GM23338 (cell line): ENCODE results near the gene NTRK3. TPM values are rescaled to one million over a fixed set of nuclear protein-coding genes. Genes with fewer than 3 reads are reported as not detected.

ENCODE experiments used
- ATAC-seq: fragments of 200-7000 bp; cut with Tn5 transposase; 3 replicates; pipeline ENCODE4 v1.9.1; 2020
- DNase-seq: peaks from one replicate; pipeline ENCODE4 v3.0.0-alpha.2; 2015; ENCODE audit warnings: low spot score
- H2AFZ ChIP-seq: fragments of 200-600 bp; sonication (generic); 2 replicates; pipeline ENCODE4 v1.8.0; 2016; ENCODE audit warnings: antibody characterized with exemption, mild to moderate bottlenecking, moderate library complexity
- H3F3A ChIP-seq: fragments of 200-600 bp; sonication (generic); replicated peaks from 2 replicates; pipeline ENCODE4 v1.8.0; 2017; ENCODE audit warnings: antibody characterized with exemption, mixed run types, low read depth
- H3K27ac ChIP-seq: fragments of 200-600 bp; sonication (generic); 2 replicates; pipeline ENCODE4 v1.6.1; 2016; ENCODE audit warnings: low read depth
- H3K27me3 ChIP-seq: fragments of 200-600 bp; sonication (generic); 2 replicates; pipeline ENCODE4 v1.8.0; 2016; ENCODE audit warnings: mild to moderate bottlenecking, mixed run types, moderate library complexity; ENCODE audit not compliant: insufficient read depth
- H3K36me3 ChIP-seq: fragments of 200-600 bp; sonication (generic); 2 replicates; pipeline ENCODE4 v1.8.0; 2016; ENCODE audit warnings: mild to moderate bottlenecking; ENCODE audit not compliant: insufficient read depth
- H3K4me1 ChIP-seq: fragments of 200-600 bp; sonication (generic); 2 replicates; pipeline ENCODE4 v1.8.0; 2016; ENCODE audit warnings: mild to moderate bottlenecking, moderate library complexity; ENCODE audit not compliant: insufficient read depth
- H3K4me2 ChIP-seq: fragments of 200-600 bp; sonication (generic); 2 replicates; pipeline ENCODE4 v1.7.1; 2017; ENCODE audit warnings: mixed run types
- H3K4me3 ChIP-seq: fragments of 200-600 bp; sonication (generic); 2 replicates; pipeline ENCODE4 v1.6.1; 2016; ENCODE audit warnings: mixed run types
- H3K79me2 ChIP-seq: fragments of 200-600 bp; sonication (generic); replicated peaks from 2 replicates; pipeline ENCODE4 v1.8.0; 2017; ENCODE audit warnings: mild to moderate bottlenecking; ENCODE audit not compliant: insufficient read depth
- H3K9me2 ChIP-seq: fragments of 200-600 bp; sonication (generic); 2 replicates; pipeline ENCODE4 v1.8.0; 2017; ENCODE audit not compliant: insufficient read depth
- H4K20me1 ChIP-seq: fragments of 200-600 bp; sonication (generic); replicated peaks from 2 replicates; pipeline ENCODE4 v1.8.0; 2017; ENCODE audit warnings: mild to moderate bottlenecking; ENCODE audit not compliant: insufficient read depth
- H3K27ac Mint-ChIP-seq: 2 replicates; pipeline ENCODE4 v1.8.0; 2020; ENCODE audit warnings: inconsistent platforms, mild to moderate bottlenecking, moderate library complexity, mixed read lengths
- H3K27me3 Mint-ChIP-seq: 3 replicates; pipeline ENCODE4 v1.8.0; 2022; ENCODE audit warnings: low read depth, mild to moderate bottlenecking, moderate library complexity, mixed read lengths, inconsistent platforms; ENCODE audit not compliant: insufficient read depth, poor library complexity
- H3K36me3 Mint-ChIP-seq: 3 replicates; pipeline ENCODE4 v1.8.0; 2021; ENCODE audit warnings: low read depth, mild to moderate bottlenecking, inconsistent platforms, moderate library complexity, mixed read lengths
- H3K4me1 Mint-ChIP-seq: 3 replicates; pipeline ENCODE4 v1.8.0; 2020; ENCODE audit warnings: mild to moderate bottlenecking, inconsistent platforms, mixed read lengths
- H3K4me3 Mint-ChIP-seq: 3 replicates; pipeline ENCODE4 v1.8.0; 2021; ENCODE audit warnings: moderate library complexity, mild to moderate bottlenecking, inconsistent platforms, mixed read lengths
- H3K9me3 Mint-ChIP-seq: 3 replicates; pipeline ENCODE4 v1.8.0; 2020; ENCODE audit warnings: moderate library complexity, mild to moderate bottlenecking, inconsistent platforms, mixed read lengths
- CREB1 ChIP-seq: fragments of 250-450 bp; sonication (Bioruptor Pico); IDR thresholded peaks from 2 replicates; pipeline ENCODE4 v1.5.0; 2020; ENCODE audit warnings: low read depth, mild to moderate bottlenecking, moderate library complexity
- EZH2 ChIP-seq: fragments of 200-600 bp; sonication (generic); IDR thresholded peaks from one replicate; pipeline ENCODE4 v1.8.0; 2017; ENCODE audit warnings: antibody characterized with exemption, mild to moderate bottlenecking, low read depth; ENCODE audit not compliant: unreplicated experiment
- EZH2phosphoT487 ChIP-seq: fragments of 200-600 bp; sonication (generic); IDR thresholded peaks from one replicate; pipeline ENCODE4 v1.8.1; 2018; ENCODE audit warnings: antibody characterized with exemption; ENCODE audit not compliant: unreplicated experiment
- JUNB ChIP-seq: IDR thresholded peaks from one replicate; pipeline ENCODE4 v1.6.1; 2016; ENCODE audit warnings: antibody characterized with exemption; ENCODE audit not compliant: unreplicated experiment
- NANOG ChIP-seq: IDR thresholded peaks from 2 replicates; pipeline ENCODE4 v1.6.1; 2016; ENCODE audit warnings: antibody characterized with exemption, borderline replicate concordance
- POLR2AphosphoS5 ChIP-seq: IDR thresholded peaks from 2 replicates; pipeline ENCODE4 v1.6.1; 2016; ENCODE audit warnings: antibody characterized with exemption, low read depth
- REST ChIP-seq: IDR thresholded peaks from one replicate; pipeline ENCODE4 v1.6.1; 2018; ENCODE audit warnings: antibody characterized with exemption; ENCODE audit not compliant: unreplicated experiment
- STAT1 ChIP-seq: IDR thresholded peaks from one replicate; pipeline ENCODE4 v1.6.1; 2016; ENCODE audit warnings: antibody characterized with exemption; ENCODE audit not compliant: unreplicated experiment
- ZNF114 ChIP-seq: fragments of 250-450 bp; sonication (Bioruptor Pico); IDR thresholded peaks from 2 replicates; pipeline ENCODE4 v1.5.0; 2020; ENCODE audit warnings: mild to moderate bottlenecking, moderate library complexity
- ZNF331 ChIP-seq: fragments of 250-450 bp; sonication (Bioruptor Pico); IDR thresholded peaks from 2 replicates; pipeline ENCODE4 v1.5.0; 2020; ENCODE audit warnings: low read depth, mild to moderate bottlenecking, moderate library complexity
- polyA plus RNA-seq: library from polyadenylated mRNA; unstranded; fragments of >200 nt; fragmentation: Nextera tagmentation; extraction: Ambion mirVana; gene quantifications from 2 replicates; pipeline ENCODE4 v1.2.1, GENCODE V29; 2016
- total RNA-seq: library from RNA; depleted of rRNA; stranded (reverse); fragments of >200 nt; shearing (Covaris generic); gene quantifications from 2 replicates; pipeline ENCODE4 v1.2.3, GENCODE V29; 2014
- TF ChIP-seq, protein P1 (sequence below), 2 experiments: fragments of 200-600 bp in 1 of 2; sonication (generic) in 1 of 2; conservative IDR thresholded peaks; 2 replicates each; pipeline versions ENCODE4 v1.5.1 to v1.6.1; 2016 to 2017; ENCODE audit warnings: antibody characterized with exemption in 2 of 2, low read depth in 2 of 2, mild to moderate bottlenecking in 2 of 2, moderate library complexity in 1 of 2
- TF ChIP-seq, protein P2 (sequence below): IDR thresholded peaks from 2 replicates; pipeline ENCODE4 v1.6.1; 2016; ENCODE audit warnings: antibody characterized with exemption
- TF ChIP-seq, protein P3 (sequence below): fragments of 250-450 bp; sonication (Bioruptor Pico); IDR thresholded peaks from 2 replicates; pipeline ENCODE4 v1.5.0; 2020; ENCODE audit warnings: mild to moderate bottlenecking, moderate library complexity

Gene NTRK3
- total and polyA plus RNA-seq, 2 experiments from 2014 or later: 3.1 to 5.3 TPM

DNA sequence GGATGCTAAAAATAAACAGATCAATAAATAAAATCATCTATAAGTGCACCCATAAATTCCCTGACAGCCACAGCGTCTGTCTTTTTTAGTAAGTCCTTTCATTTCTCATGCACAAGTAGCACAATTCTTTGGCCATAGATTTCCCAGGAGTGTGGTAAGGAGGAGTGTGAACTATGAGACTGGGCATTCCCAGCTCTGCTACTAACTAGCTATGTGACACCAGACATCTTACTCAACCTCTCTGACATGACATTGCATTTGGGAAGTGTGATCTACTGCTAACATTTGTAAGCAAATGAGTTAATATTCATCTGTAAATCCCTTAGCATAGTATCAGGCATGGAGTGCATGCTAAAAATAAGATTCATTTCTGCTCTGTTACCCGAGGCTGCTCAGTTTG lies 301.7 kb downstream of the NTRK3 start:
- H3K4me3 Mint-ChIP-seq: no peak overlapping the region
- TF ChIP-seq, protein P1, sequence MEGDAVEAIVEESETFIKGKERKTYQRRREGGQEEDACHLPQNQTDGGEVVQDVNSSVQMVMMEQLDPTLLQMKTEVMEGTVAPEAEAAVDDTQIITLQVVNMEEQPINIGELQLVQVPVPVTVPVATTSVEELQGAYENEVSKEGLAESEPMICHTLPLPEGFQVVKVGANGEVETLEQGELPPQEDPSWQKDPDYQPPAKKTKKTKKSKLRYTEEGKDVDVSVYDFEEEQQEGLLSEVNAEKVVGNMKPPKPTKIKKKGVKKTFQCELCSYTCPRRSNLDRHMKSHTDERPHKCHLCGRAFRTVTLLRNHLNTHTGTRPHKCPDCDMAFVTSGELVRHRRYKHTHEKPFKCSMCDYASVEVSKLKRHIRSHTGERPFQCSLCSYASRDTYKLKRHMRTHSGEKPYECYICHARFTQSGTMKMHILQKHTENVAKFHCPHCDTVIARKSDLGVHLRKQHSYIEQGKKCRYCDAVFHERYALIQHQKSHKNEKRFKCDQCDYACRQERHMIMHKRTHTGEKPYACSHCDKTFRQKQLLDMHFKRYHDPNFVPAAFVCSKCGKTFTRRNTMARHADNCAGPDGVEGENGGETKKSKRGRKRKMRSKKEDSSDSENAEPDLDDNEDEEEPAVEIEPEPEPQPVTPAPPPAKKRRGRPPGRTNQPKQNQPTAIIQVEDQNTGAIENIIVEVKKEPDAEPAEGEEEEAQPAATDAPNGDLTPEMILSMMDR (conservative IDR thresholded peaks at IDR 0.05; ENCODE audit: low read depth in 2 of 2): no peak
- TF ChIP-seq ZNF331 (CRISPR knock-in tag) (no peak), EZH2 (no peak), STAT1 (no peak), ZNF114 (CRISPR knock-in tag) (no peak), CREB1 (CRISPR knock-in tag) (no peak), NANOG (no peak), JUNB (no peak), REST (no peak), POLR2AphosphoS5 (no peak), EZH2phosphoT487 (no peak)
- TF ChIP-seq, protein P2, sequence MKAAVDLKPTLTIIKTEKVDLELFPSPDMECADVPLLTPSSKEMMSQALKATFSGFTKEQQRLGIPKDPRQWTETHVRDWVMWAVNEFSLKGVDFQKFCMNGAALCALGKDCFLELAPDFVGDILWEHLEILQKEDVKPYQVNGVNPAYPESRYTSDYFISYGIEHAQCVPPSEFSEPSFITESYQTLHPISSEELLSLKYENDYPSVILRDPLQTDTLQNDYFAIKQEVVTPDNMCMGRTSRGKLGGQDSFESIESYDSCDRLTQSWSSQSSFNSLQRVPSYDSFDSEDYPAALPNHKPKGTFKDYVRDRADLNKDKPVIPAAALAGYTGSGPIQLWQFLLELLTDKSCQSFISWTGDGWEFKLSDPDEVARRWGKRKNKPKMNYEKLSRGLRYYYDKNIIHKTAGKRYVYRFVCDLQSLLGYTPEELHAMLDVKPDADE: no peak
- TF ChIP-seq, protein P3, sequence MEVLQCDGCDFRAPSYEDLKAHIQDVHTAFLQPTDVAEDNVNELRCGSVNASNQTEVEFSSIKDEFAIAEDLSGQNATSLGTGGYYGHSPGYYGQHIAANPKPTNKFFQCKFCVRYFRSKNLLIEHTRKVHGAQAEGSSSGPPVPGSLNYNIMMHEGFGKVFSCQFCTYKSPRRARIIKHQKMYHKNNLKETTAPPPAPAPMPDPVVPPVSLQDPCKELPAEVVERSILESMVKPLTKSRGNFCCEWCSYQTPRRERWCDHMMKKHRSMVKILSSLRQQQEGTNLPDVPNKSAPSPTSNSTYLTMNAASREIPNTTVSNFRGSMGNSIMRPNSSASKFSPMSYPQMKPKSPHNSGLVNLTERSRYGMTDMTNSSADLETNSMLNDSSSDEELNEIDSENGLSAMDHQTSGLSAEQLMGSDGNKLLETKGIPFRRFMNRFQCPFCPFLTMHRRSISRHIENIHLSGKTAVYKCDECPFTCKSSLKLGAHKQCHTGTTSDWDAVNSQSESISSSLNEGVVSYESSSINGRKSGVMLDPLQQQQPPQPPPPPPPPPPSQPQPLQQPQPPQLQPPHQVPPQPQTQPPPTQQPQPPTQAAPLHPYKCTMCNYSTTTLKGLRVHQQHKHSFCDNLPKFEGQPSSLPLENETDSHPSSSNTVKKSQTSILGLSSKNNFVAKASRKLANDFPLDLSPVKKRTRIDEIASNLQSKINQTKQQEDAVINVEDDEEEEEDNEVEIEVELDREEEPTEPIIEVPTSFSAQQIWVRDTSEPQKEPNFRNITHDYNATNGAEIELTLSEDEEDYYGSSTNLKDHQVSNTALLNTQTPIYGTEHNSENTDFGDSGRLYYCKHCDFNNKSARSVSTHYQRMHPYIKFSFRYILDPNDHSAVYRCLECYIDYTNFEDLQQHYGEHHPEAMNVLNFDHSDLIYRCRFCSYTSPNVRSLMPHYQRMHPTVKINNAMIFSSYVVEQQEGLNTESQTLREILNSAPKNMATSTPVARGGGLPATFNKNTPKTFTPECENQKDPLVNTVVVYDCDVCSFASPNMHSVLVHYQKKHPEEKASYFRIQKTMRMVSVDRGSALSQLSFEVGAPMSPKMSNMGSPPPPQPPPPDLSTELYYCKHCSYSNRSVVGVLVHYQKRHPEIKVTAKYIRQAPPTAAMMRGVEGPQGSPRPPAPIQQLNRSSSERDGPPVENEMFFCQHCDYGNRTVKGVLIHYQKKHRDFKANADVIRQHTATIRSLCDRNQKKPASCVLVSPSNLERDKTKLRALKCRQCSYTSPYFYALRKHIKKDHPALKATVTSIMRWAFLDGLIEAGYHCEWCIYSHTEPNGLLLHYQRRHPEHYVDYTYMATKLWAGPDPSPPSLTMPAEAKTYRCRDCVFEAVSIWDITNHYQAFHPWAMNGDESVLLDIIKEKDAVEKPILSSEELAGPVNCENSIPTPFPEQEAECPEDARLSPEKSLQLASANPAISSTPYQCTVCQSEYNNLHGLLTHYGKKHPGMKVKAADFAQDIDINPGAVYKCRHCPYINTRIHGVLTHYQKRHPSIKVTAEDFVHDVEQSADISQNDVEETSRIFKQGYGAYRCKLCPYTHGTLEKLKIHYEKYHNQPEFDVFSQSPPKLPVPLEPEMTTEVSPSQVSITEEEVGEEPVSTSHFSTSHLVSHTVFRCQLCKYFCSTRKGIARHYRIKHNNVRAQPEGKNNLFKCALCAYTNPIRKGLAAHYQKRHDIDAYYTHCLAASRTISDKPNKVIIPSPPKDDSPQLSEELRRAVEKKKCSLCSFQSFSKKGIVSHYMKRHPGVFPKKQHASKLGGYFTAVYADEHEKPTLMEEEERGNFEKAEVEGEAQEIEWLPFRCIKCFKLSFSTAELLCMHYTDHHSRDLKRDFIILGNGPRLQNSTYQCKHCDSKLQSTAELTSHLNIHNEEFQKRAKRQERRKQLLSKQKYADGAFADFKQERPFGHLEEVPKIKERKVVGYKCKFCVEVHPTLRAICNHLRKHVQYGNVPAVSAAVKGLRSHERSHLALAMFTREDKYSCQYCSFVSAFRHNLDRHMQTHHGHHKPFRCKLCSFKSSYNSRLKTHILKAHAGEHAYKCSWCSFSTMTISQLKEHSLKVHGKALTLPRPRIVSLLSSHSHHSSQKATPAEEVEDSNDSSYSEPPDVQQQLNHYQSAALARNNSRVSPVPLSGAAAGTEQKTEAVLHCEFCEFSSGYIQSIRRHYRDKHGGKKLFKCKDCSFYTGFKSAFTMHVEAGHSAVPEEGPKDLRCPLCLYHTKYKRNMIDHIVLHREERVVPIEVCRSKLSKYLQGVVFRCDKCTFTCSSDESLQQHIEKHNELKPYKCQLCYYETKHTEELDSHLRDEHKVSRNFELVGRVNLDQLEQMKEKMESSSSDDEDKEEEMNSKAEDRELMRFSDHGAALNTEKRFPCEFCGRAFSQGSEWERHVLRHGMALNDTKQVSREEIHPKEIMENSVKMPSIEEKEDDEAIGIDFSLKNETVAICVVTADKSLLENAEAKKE (CRISPR knock-in tag): no peak

More for the DNA sequence above, 301.7 kb downstream of the NTRK3 start:
- no peak for ATAC-seq
- Histone ChIP-seq H3K4me3 (no peak overlapping the region), H2AFZ (no peak overlapping the region), H3K9me2 (peaks cover 5% of the 10 kb centered on the region; the same call in 1 of the 2 replicates), H3F3A (no peaks in the 10 kb centered on the region), H3K27ac (no peak overlapping the region), H4K20me1 (no peaks in the 10 kb centered on the region), H3K4me2 (no peak overlapping the region), H3K36me3 (no peaks in the 10 kb centered on the region), H3K4me1 (no peaks in the 10 kb centered on the region), H3K27me3 (no peaks in the 10 kb centered on the region), H3K79me2 (no peaks in the 10 kb centered on the region)
- H3K36me3 Mint-ChIP-seq: no peaks in the 10 kb centered on the region
- H3K4me1 Mint-ChIP-seq: peaks cover 8% of the 10 kb centered on the region; the same call in 2 of the 3 replicates
- H3K27me3 Mint-ChIP-seq: peaks cover 2% of the 10 kb centered on the region
- no peaks in the 10 kb centered on the region; the same call in 2 of the 3 replicates for H3K9me3 Mint-ChIP-seq
- no peak overlapping the region for H3K27ac Mint-ChIP-seq
- DNase-seq: no peak
